Endothelial cell of umbilical vein (primary cell): ENCODE measurements around the gene ABI2. TPM values are rescaled to one million over a fixed set of nuclear protein-coding genes. Genes with fewer than 3 reads are reported as not detected.

Experiments used
- BruUV-seq: library from RNA; stranded (reverse); fragments of 400-500 nt; replicated peaks from 2 replicates; lab custom pipeline; 2021; lab: Mats Ljungman, UMichigan
- CTCF ChIA-PET: fragments of 300-600, 350-600 bp; sonication (Branson Sonifier 250); formaldehyde crosslinking; loops from one replicate; lab custom pipeline; 2021; ENCODE audit warnings: antibody characterized with exemption, inconsistent platforms; lab: Charles Lee
- POLR2A ChIA-PET: fragments of 300-600, 350-600 bp; sonication (Branson Sonifier 250); formaldehyde crosslinking; loops from one replicate; lab custom pipeline; 2021; ENCODE audit warnings: antibody characterized with exemption, inconsistent platforms; lab: Charles Lee
- DNase-seq: peaks from one replicate; pipeline ENCODE4 v3.0.0-alpha.2; 2011; ENCODE audit warnings: low read depth, low spot score
- FAIRE-seq: peaks from 2 replicates; lab custom pipeline; 2011; peaks lifted over from hg19 to GRCh38; lab: Jason Lieb, UNC
- H2AFZ ChIP-seq: 2 replicates; pipeline ENCODE4 v1.6.0; 2012; ENCODE audit warnings: low read depth, low read length, control low read depth, inconsistent platforms
- H3K27ac ChIP-seq: 2 replicates; pipeline ENCODE4 v1.5.1; 2011; ENCODE audit warnings: low read depth, mild to moderate bottlenecking, control low read depth, low read length, moderate library complexity; ENCODE audit not compliant: insufficient read depth
- H3K27me3 ChIP-seq, 2 experiments: 2 replicates each; pipeline versions ENCODE4 v1.6.0 to v1.6.1; 2011; ENCODE audit warnings: low read length in 2 of 2, mixed read lengths in 1 of 2; ENCODE audit not compliant: control insufficient read depth in 2 of 2, insufficient read depth in 2 of 2
- H3K36me3 ChIP-seq, 2 experiments: 2 replicates in 1 of 2; 3 replicates in 1 of 2; pipeline ENCODE4 v1.5.1; 2011; ENCODE audit warnings: low read length in 2 of 2, mild to moderate bottlenecking in 1 of 2, moderate library complexity in 1 of 2; ENCODE audit not compliant: control insufficient read depth in 2 of 2, insufficient read depth in 2 of 2; ENCODE audit errors: extremely low read depth in 1 of 2
- H3K4me1 ChIP-seq: 3 replicates; pipeline ENCODE4 v1.5.1; 2011; ENCODE audit warnings: mild to moderate bottlenecking, low read length; ENCODE audit not compliant: control insufficient read depth, insufficient read depth; ENCODE audit errors: extremely low read depth
- H3K4me2 ChIP-seq: 2 replicates; pipeline ENCODE4 v1.6.1; 2011; ENCODE audit warnings: low read length, control low read depth, mixed read lengths; ENCODE audit not compliant: insufficient read depth
- H3K4me3 ChIP-seq, 3 experiments: fragments of 200-600 bp in 1 of 3; sonication (generic), shearing (Covaris generic) in 1 of 3; replicated peaks in 1 of 3; 2 replicates each; pipeline ENCODE4 v1.5.1; 2011 to 2016; ENCODE audit warnings: control low read depth in 3 of 3, low read length in 3 of 3, mild to moderate bottlenecking in 2 of 3, inconsistent platforms in 1 of 3, low read depth in 1 of 3, moderate library complexity in 1 of 3; ENCODE audit not compliant: insufficient read depth in 1 of 3
- H3K79me2 ChIP-seq: 2 replicates; pipeline ENCODE4 v1.6.0; 2012; ENCODE audit warnings: low read length, inconsistent platforms; ENCODE audit not compliant: control insufficient read depth, insufficient read depth
- H3K9ac ChIP-seq: replicated peaks from 2 replicates; pipeline ENCODE3; 2011; ENCODE audit warnings: low read length, control low read depth; ENCODE audit not compliant: insufficient read depth; ENCODE audit errors: extremely low read depth
- H3K9me1 ChIP-seq: replicated peaks from 3 replicates; pipeline ENCODE4 v1.6.0; 2011; ENCODE audit warnings: mild to moderate bottlenecking, low read length; ENCODE audit not compliant: control insufficient read depth, insufficient read depth; ENCODE audit errors: extremely low read depth
- H3K9me3 ChIP-seq: replicated peaks from 2 replicates; pipeline ENCODE4 v1.5.1; 2012; ENCODE audit warnings: low read length, inconsistent platforms; ENCODE audit not compliant: control insufficient read depth, insufficient read depth
- H4K20me1 ChIP-seq: replicated peaks from 2 replicates; pipeline ENCODE3; 2011; ENCODE audit warnings: mild to moderate bottlenecking, low read length; ENCODE audit not compliant: control insufficient read depth, insufficient read depth; ENCODE audit errors: extremely low read depth
- CTCF ChIP-seq, 2 donors: IDR thresholded peaks; 1 replicate in 1 of 2; 2 replicates in 1 of 2; pipeline ENCODE4 v1.5.1; 2011; ENCODE audit warnings: low read length in 2 of 2, mild to moderate bottlenecking in 2 of 2, moderate library complexity in 2 of 2, control low read depth in 1 of 2, inconsistent platforms in 1 of 2, low read depth in 1 of 2; ENCODE audit not compliant: insufficient read depth in 1 of 2; ENCODE audit errors: extremely low read depth in 1 of 2
- MAX ChIP-seq: IDR thresholded peaks from 2 replicates; pipeline ENCODE4 v1.6.1; 2011; ENCODE audit not compliant: insufficient read depth, insufficient read length
- dilution Hi-C: fragments of 300-500 bp; cut with MboI; formaldehyde crosslinking; loops from one replicate; pipeline ENCODE4 v1.15.0; 2019; ENCODE audit warnings: low sequenced_read_pairs; ENCODE audit not compliant: extremely low pct_ligation_motif_present
- intact Hi-C: fragments of 100-400 bp; cut with micrococcal nuclease; formaldehyde crosslinking; loops from one replicate; pipeline ENCODE4 v1.10.0; 2022
- polyA plus RNA-seq, 4 experiments: library from polyadenylated mRNA; depleted of rRNA in 3 of 4; stranded (reverse) in 3 of 4; unstranded in 1 of 4; fragments of >200 nt; gene quantifications; 2 replicates each; pipeline versions ENCODE4 v1.2.1 to v1.2.3, GENCODE V29; 2011 to 2012; ENCODE audit warnings: missing spikeins in 1 of 4
- total RNA-seq: library from RNA; stranded (reverse); gene quantifications from 2 replicates; pipeline ENCODE4 v1.2.3, GENCODE V29; 2021

ABI2 gene
- total and polyA plus RNA-seq, 2 donors (not counting 3 experiments of a cell fraction or from before 2014, with no cell fraction given) = 35.7 to 61.0 TPM

GRCh38 chr2:203453858-203454451 lies 125.8 kb downstream of the ABI2 start:
- intact Hi-C loops = loop anchor here (1.0 to 10.0 kb wide), 7 partner anchors 127 to 881 kb away; partner anchors contain the start of genes ABI2, CARF, NBEAL1 and WDR12

More at GRCh38 chr2:203453858-203454451, 125.8 kb downstream of the ABI2 start:
- Histone ChIP-seq H3K79me2 (no peaks in the 10 kb centered on the region), H3K4me1 (no peaks in the 10 kb centered on the region), H3K36me3 (peaks cover 3 to 15% of the 10 kb centered on the region in 2 experiments), H3K4me3 (no peak overlapping the region), H3K9me1 (no peaks in the 10 kb centered on the region), H4K20me1 (no peaks in the 10 kb centered on the region), H3K27me3 (no peaks in the 10 kb centered on the region), H3K9me3 (no peaks in the 10 kb centered on the region), H3K4me2 (no peak overlapping the region), H3K27ac (no peak overlapping the region), H2AFZ (no peak overlapping the region), H3K9ac (no peak overlapping the region)
- ChIA-PET CTCF (interaction anchor here (0.6 to 3.3 kb wide), 11 partner anchors 12 to 865 kb away, joined by 3 to 28 read pairs (median 5); partner anchors contain the start of gene CYP20A1), POLR2A (no interaction called here)
- TF ChIP-seq CTCF (IDR thresholded peaks at IDR 0.05; ENCODE audit: extremely low read depth in 1 of 2, insufficient read depth in 1 of 2, low read depth in 1 of 2, low read length in 2 of 2) = peak; percentile 49 to 58
- TF ChIP-seq MAX = no peak
- DNase-seq = peak; percentile 67
- FAIRE-seq = peak; percentile 93
- dilution Hi-C loops = no loop called here
- no TSS peak for BruUV-seq
